GM19328 (cell line): ENCODE results near the gene EEFSEC.

Source experiments
- ATAC-seq: cut with Tn5 transposase; IDR thresholded peaks from one replicate; pipeline ENCODE4 v1.9.1; 2021; ENCODE audit warnings: mild to moderate bottlenecking, moderate library complexity; ENCODE audit not compliant: unreplicated experiment

The EEFSEC gene

GRCh38 chr3:128283421-128283820 is 130.1 kb downstream of the EEFSEC start:
- ATAC-seq = no peak

DNA sequence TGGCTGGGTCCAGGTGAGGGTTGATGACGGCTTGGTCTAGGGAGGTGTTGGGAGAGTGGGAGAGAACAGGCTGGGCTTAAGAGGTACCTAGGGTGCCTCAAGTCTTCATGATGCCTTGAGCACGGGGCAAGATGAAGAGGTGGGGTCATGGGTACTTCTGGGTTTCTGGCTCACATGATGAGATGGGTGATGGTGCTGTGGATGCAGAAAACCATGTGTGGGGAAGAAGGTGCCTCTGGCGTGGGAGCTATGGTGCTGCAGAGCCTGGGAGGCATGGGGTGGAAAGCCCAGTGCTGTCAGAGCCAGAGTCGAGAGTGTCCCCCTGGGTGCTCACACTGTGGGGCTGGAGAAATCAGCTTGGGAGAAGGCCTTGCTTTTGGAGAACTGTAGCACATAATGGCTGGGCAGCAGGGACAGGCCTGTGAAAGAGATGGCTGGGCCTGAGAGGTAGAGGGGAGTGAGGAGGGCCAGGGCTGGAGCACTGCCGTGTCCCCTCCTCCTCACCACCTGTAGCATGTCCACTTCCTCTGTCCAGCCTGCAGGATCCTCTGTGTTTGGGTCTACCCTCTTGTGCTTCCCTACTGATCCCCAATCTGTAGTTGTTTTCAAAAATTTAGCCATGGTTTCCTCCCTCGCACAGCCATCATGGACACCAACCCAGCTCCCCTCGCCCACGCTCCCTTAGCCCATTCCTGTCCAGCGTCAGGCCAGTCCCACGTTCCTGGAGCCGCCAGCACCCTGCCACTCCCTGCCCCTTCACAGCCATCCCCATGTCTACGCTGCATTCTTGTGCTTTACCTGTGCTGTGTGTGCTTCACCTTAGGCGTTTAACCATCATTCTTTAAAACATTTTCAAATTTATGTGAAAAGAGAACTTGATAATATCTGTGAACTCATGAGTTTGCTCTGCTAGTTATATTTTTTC is 132.0 kb downstream of the EEFSEC start:
- ATAC-seq = no peak

GRCh38 chr3:128285967-128286321 is 132.7 kb downstream of the EEFSEC start:
- ATAC-seq = no peak

DNA sequence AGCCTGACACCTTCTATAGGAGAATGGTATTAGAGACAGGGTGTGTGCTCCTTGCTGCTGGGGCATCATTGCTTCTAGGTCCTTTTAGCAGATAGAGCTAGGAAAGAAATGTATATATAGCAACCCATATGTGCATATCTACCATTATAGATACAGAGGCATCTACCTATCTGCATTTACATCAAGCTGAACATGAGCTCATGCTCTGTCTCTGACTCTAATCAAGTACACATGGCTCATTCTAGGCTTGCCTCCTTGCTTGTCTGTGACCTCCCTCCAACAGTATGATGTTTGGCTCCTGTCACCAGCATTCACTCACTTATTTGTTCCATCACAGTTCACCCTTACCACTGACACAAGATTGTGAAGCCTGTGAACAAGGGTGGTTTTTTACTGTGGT is 133.4 kb downstream of the EEFSEC start:
- no peak for ATAC-seq

DNA sequence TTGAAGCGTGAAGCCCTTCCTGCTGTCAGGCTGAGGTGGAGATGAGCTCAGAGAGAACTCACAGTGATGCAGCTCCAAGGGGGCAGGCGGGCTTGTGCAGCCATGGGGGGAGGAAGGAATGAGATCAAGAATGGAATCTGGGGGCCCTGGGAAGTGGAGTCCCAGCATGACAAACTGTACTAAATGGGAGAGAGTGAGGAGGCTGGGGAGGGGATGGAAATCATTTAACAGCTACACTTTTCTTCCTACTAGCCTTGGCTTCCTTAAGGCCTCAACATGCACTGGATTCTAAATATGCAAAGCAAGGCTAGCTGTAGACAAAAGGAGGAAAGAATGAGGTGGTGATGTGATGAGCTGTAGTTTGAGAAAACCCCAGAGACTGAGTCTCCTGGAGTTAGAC is 133.9 kb downstream of the EEFSEC start:
- no peak for ATAC-seq

DNA sequence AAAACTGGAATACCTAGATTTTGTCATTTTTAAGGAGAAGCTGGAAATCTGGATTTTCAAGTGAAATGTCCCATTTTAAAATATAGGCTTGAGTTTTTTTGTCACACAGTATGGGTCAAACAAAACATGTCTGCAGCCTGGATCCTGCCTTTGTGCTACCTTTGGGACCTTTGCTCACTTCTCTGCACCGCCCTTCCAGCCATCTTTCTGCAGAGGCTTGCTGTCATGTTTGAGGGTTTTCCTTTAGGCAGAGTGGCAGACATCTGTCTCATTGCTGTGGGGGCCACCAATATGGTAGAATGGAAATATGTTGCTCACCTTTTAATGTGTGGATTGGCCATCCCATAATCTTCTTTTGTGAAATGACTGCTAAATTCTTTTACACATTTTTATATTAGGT is 136.3 kb downstream of the EEFSEC start:
- ATAC-seq = no peak

GRCh38 chr3:128290484-128290883 is 137.2 kb downstream of the EEFSEC start:
- ATAC-seq = no peak

DNA sequence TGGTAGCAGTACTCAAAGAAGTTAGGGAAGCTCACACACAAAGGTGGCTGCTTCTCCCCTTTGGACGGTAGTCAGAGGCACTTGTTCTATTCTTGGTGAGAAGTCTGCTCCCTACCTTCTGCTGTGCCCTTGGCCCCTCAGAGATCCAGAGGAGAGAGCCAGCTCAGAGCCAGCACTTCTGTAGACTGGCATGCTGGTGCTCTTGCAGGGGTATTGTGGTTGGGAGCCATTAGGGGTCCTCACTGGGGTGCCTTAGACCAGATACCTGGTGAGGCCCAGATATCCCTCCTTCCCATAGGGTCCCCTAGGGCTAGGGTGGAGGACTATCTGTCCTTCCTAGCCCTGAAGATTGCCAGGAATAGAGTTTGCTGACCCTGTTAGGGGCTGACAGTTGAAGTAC is 140.6 kb downstream of the EEFSEC start:
- no peak for ATAC-seq

DNA sequence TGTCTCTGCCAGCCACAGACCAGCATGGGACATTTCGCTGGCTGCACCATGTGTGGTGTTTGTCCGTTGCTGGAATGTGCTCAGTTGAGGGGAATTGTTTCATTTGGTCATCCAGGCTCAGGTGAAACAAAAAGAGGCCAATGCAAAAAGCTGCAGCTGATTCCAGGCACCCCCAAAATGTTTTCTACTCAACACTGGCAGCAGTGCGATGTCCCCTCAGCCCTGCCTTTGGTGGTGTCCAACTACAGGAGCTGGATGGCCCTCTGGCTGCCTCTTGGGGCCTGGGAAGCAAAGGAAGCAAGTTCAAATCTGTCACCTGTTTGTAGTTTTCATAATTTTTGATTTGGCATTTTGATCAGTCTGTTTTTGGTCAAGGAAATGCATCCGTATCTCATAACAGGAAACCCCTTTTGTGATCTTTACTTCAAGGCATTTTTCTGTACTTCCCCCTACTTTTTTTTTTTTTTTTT is 141.8 kb downstream of the EEFSEC start:
- no peak for ATAC-seq

GRCh38 chr3:128296469-128297251 is 143.4 kb downstream of the EEFSEC start:
- ATAC-seq = no peak

GRCh38 chr3:128297401-128298138 is 144.3 kb downstream of the EEFSEC start:
- no peak for ATAC-seq

DNA sequence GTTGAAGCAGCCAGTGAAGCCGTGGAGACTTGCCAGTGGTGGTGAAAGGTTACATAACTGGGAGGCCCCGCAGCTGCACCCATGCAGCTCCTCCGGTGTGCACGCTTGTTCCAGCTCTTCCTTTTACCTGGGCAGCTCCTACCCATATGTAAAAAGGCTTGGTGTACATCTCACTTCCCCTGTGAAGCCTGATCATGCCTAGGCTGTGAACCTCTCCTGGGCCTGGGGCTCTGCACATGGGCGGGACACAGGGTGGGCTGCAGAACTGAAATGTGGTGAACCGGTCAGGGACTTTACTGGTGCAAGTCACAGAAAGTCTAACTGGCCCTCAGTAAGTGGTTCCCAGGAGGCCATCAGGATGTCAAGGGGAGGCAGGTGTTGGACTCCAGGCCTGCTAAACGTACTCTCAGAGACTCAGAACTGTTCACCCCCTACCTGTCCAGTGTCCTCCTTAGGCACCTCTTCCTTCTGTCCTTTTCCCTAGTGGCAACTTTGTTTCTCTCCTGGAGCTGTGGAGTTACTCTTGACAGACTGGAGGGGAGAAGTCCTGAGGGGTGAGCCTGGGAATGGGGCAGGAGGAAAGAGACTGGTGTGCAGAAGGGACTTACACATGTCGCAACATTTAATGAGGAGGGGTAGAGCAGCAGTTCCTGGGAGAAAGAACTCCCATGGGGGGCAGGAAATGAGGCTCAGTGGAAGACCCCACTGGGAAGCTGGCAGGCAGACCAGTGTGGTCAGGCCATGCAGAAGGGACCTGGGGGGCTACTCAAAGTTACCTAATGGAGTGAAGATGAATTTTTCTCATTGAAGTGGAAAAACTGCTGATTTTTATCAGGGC is 148.1 kb downstream of the EEFSEC start:
- ATAC-seq = no peak

DNA sequence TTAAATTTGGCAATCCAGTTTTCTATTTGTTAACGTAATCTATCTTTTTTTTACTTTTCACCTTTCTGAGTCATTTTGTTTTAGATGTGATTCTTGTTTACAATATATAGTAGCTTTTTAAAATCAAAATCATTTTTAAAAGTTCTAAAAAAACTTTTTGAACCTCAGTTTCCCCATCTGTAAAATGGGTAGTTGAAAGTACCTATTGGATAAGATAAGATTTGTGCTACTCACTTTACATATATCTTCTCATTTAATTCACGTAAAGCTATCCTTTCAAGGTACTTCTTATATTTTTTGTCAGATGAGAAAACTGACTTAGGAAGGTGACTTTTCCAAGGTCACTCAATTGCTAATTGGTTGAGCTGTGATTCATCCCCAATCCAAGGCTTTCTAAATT is 153.2 kb downstream of the EEFSEC start:
- no peak for ATAC-seq

DNA sequence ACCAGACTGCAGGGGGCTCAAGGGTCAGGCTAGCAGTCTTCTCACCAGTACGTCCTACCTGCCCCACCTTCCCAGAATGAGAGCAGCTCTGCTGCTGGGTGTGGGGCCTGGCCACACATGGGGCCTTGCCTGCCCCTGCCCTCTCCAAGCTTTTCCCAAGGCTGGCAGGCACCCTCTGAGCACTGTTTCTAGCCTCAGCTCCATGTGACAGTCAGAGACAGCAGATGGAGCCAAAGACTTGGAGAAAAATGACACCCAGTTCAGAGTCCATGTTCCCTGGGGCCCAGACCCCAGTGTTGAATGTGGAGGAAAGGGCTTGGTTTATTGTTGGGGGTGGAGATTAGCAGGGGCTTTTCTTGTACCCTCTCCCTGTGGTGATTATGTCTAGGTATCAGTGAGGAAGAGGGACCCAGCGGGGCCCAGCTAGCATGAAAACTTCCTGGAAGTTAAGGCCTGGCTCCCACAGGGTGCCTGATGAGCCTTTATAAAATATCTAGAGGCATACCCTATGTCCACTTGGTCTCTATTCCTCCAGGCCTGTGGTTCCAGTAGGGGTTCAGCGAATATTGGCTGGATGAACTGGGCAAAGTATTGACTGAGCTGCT is 153.8 kb downstream of the EEFSEC start:
- no peak for ATAC-seq

DNA sequence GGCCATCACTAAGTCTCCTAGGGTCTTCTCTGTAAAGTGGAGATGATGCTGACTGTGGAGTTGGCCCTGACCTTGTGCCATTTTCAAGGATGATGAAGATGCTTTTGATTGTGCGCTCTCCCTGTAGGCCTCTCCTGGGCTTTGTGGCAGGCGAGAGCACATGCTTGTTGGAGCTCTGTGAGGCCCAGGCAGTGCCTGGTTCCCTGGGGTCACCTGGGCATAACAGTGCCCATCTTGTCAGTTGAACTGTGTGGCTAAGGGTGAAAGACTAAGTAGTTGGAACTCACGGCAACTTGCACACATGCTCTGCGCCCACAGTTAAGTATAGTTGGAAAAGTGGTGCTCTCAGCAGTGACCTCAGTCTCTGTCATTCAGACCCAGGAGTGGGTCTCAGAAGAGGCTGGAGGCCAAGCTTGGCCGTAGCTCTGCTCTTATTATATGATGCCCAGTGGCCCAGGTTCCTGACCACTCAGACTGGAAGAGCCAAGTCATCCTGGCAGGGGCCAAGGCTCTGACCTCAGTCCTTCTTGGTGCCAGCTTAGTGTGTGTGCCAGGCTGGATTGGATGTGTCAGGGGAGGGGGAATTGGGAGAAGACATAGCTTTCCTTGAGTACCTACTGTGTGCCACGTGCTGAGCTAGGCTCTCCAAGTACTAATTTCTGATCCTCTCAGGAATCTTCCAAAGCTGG is 154.6 kb downstream of the EEFSEC start:
- ATAC-seq = no peak

DNA sequence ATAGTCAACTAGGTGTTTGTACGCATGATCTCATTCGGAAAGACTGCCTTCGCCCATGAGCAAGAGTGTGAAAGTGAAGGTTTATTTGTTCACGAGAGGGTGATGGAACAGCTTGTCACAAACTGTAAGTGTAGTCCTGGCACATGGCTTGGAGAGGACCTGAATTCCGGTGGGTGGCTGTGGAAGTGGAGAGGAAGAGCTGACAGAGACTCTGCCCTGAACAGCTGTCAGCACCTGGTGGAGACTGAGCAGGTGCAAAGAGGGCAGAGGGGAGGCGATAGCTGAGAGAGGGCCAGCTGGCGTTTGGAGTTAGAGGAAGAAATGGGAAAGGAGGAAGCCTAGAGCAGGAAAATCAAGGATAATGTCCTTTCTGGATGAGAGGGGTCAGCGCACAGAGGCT is 155.7 kb downstream of the EEFSEC start:
- no peak for ATAC-seq

DNA sequence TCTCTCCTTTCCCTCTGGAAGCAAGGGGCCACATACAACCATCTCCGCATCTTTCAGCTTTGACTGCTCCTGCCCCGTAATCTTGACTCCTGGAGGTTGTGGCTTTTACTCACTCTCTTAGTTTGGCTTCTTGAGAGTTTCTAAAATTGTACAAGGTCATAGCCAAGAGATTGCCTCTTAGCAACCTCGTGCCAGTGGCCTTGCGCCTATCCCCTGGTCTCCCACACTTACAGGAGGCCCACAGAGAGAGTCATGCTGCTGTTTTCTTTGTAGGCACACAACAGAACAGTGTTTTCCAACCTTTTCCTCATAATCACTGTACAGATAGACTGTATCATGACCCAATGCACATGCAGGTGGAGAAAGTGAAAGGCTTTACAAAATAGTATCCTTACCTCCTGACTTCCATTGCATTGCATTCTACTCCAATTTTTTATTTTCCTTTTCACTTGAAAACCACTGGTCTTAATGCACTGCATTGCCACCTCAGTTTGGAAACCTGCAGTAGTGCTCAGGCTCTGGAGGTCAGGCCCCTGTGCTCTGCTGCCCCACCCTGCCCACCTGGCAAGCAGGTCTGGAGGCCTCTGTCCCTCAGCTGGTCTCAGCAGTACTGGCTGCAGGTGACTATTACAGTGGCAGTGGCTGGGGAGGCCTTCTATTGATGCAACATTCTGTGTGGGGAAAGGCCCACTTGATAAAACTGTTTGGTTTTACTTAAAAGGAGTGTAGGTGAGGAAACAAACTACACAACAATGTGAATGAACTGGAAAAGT is 157.2 kb downstream of the EEFSEC start:
- ATAC-seq = no peak

DNA sequence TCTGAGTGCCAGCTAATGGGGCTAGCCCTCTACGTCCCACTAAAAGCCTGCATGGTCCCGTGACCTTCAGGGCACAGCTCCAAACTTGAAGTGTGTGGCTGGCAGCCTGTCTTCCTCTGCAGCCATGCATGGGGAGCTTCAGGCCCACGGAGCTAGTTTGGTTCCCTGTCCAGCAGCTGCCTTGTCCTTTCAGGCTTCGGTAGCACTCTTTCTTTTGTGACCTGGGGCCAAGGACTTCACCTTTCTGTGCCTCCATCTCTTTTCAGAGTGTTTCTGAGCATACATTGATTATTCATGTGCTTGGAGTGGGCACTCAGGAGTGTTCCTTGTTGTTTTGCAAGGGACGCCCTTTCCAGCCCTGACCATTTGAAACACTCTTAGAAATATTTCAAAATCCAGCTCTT is 158.2 kb downstream of the EEFSEC start:
- ATAC-seq = no peak

- no peak for ATAC-seq
Observed at GRCh38 chr3:128312271-128312670, 159.0 kb downstream of the EEFSEC start.
